Measurements from ENCODE around the gene WTAP. TPM values are rescaled to one million over a fixed set of nuclear protein-coding genes. Genes with fewer than 3 reads are reported as not detected.

The WTAP gene
- total RNA-seq, 1 donor from 2014 or later: 126 TPM

DNA sequence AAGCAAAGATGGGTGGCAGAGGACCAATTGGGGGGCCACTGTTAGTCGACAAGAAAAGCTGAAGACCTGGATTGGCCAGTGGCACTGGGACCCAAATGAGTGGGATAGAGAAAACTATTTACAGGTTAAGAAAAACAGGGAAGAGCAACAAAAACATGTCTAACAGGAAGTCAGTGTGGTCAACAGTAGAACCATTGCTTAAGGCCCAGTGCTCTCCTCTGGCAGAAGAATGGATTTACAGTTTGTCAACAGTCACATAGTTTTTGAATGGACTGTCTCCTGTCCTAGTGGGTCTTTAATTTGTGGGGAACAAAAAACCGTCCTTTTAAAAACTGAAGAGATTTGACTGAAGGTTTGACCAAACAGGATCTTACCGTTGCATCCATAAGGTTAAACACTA, 12.1 kb upstream of the WTAP start:
- TF ChIP-seq, protein P1, sequence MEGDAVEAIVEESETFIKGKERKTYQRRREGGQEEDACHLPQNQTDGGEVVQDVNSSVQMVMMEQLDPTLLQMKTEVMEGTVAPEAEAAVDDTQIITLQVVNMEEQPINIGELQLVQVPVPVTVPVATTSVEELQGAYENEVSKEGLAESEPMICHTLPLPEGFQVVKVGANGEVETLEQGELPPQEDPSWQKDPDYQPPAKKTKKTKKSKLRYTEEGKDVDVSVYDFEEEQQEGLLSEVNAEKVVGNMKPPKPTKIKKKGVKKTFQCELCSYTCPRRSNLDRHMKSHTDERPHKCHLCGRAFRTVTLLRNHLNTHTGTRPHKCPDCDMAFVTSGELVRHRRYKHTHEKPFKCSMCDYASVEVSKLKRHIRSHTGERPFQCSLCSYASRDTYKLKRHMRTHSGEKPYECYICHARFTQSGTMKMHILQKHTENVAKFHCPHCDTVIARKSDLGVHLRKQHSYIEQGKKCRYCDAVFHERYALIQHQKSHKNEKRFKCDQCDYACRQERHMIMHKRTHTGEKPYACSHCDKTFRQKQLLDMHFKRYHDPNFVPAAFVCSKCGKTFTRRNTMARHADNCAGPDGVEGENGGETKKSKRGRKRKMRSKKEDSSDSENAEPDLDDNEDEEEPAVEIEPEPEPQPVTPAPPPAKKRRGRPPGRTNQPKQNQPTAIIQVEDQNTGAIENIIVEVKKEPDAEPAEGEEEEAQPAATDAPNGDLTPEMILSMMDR (conservative IDR thresholded peaks at IDR 0.05): no peak
- Mint-ChIP-seq H3K27ac (ENCODE audit: unreplicated experiment) (no peak overlapping the region), H3K9me3 (no peaks in the 10 kb centered on the region), H3K4me3 (no peak overlapping the region), H3K4me1 (peaks cover 4% of the 10 kb centered on the region), H3K27me3 (ENCODE audit: low read depth) (no peaks in the 10 kb centered on the region), H3K36me3 (ENCODE audit: low read depth) (no peaks in the 10 kb centered on the region)
- no peak for DNase-seq (ENCODE audit: low read depth, low spot score)

DNA sequence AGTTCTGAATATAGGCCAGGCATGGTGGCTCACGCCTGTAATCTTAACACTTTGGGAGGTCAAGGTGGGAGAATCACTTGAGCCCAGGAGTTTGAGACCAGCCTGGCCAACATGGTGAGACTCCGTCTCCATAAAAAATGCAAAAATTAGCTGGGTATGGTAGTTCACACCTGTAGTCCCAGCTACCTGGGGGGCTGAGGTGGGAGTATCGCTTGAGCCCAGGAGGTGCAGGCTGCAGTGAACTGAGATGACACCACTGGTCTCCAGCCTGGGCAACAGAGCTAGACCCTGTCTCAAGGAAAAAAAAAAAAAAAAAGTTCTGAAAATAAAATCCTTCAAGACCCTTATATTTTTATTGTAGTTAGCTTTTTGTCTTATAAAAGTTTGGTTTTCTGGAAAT, 11.7 kb upstream of the WTAP start:
- Mint-ChIP-seq H3K27me3 (ENCODE audit: low read depth) (no peaks in the 10 kb centered on the region), H3K27ac (ENCODE audit: unreplicated experiment) (no peak overlapping the region), H3K4me3 (no peak overlapping the region), H3K4me1 (peaks cover 4% of the 10 kb centered on the region), H3K9me3 (no peaks in the 10 kb centered on the region), H3K36me3 (ENCODE audit: low read depth) (no peaks in the 10 kb centered on the region)
- TF ChIP-seq, protein P1 (conservative IDR thresholded peaks at IDR 0.05): no peak
- no peak for DNase-seq (ENCODE audit: low read depth, low spot score)

- Mint-ChIP-seq H3K36me3 (ENCODE audit: low read depth) (no peaks in the 10 kb centered on the region), H3K4me1 (peaks cover 4% of the 10 kb centered on the region), H3K9me3 (no peaks in the 10 kb centered on the region), H3K4me3 (no peak overlapping the region), H3K27me3 (ENCODE audit: low read depth) (no peaks in the 10 kb centered on the region), H3K27ac (ENCODE audit: unreplicated experiment) (peak overlapping the region; percentile 43)
- TF ChIP-seq, protein P1 (conservative IDR thresholded peaks at IDR 0.05): no peak
- DNase-seq (ENCODE audit: low read depth, low spot score): no peak
Observed at GRCh38 chr6:159716247-159717096, 10.8 kb upstream of the WTAP start.

GRCh38 chr6:159718634-159719033, 8.7 kb upstream of the WTAP start:
- Mint-ChIP-seq H3K4me3 (no peak overlapping the region), H3K9me3 (no peaks in the 10 kb centered on the region), H3K36me3 (ENCODE audit: low read depth) (peaks cover 9% of the 10 kb centered on the region), H3K27me3 (ENCODE audit: low read depth) (no peaks in the 10 kb centered on the region), H3K4me1 (peaks cover 4% of the 10 kb centered on the region), H3K27ac (ENCODE audit: unreplicated experiment) (no peak overlapping the region)
- no peak for DNase-seq (ENCODE audit: low read depth, low spot score)
- TF ChIP-seq, protein P1 (conservative IDR thresholded peaks at IDR 0.05): no peak

DNA sequence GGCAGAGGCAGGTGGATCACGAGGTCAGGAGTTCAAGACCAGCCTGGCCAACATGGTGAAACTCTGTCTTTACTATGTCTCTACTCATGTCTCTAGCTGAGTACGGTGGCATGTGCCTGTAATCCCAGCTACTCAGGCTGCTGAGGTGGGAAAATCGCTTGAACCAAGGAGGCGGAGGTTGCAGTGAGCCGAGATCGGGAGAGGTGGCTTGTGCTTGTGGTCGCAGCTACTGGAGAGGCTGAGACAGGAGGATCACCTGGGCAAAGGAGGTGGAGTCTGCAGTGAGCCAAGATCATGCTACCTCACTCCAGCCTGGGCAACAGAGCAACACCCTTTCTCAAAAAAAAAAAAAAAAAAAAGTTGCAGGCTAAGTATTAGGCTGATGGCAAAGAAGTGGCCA, 8.0 kb upstream of the WTAP start:
- Mint-ChIP-seq H3K27ac (ENCODE audit: unreplicated experiment) (peak overlapping the region; percentile 12), H3K36me3 (ENCODE audit: low read depth) (peaks cover 9% of the 10 kb centered on the region)
- TF ChIP-seq, protein P1 (conservative IDR thresholded peaks at IDR 0.05): no peak

More for the DNA sequence above, 8.0 kb upstream of the WTAP start:
- H3K4me3 Mint-ChIP-seq: no peak overlapping the region
- no peaks in the 10 kb centered on the region for H3K27me3 Mint-ChIP-seq (ENCODE audit: low read depth)
- peaks cover 4% of the 10 kb centered on the region for H3K4me1 Mint-ChIP-seq
- no peaks in the 10 kb centered on the region for H3K9me3 Mint-ChIP-seq
- no peak for DNase-seq (ENCODE audit: low read depth, low spot score)

Data from neural crest cell (in vitro differentiated cells).